NCI-H1930 (cell line): ENCODE measurements around the gene GEMIN7.

Experiments used
- DNase-seq, 2 experiments: peaks; one replicate each; lab custom pipeline; 2025; lab: John Stamatoyannopoulos, UW

GEMIN7 gene, protein sequence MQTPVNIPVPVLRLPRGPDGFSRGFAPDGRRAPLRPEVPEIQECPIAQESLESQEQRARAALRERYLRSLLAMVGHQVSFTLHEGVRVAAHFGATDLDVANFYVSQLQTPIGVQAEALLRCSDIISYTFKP

GRCh38 chr19:45079063-45079910 lies at the start of gene GEMIN7:
Gene GEMIN7 (plus strand): TSS chr19:45079260. CDS start chr19:45090115, 10,855 bp downstream.
- peak; percentile 59 to 81 for DNase-seq

- DNase-seq, result no peak
Observed at GRCh38 chr19:45030825-45031224, 48.2 kb upstream of the GEMIN7 start.

DNA sequence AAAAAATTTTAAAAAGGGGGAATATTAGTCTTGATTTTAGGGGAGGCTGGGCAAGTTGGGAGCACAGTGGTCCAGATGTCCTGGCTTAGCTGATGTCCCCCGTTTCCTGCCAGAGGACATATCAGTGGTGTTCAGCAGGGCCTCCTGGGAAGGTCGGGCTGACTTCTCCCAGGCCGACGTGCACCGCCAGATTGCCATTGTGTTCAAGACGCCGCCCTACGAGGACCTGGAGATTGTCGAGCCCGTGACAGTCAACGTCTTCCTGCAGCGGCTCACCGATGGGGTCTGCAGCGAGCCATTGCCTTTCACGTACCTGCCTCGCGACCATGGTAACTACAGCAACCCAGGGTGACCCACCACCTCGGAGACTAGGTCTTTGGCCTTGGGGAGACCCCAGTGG lies 46.6 kb upstream of the GEMIN7 start:
- DNase-seq, result no peak

DNA sequence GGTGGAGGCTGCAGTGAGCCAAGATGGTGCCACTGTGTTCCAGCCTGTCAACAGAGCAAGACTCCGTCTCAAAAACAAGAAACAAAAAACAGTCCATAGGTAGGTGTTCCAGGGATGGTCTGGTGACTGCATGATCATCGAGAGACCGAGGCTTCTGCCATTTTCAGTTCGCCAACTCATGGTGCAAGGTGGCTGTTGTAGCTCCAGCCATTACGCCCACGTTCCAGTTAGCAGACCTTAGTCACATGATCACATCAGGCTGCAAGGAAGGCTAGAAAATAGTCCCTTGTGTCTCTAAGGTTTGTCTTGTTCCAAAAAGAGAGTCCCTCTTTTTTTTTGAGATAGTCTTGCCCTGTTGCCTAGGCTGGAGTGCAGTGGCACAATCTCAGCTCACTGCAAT lies 43.3 kb upstream of the GEMIN7 start:
- DNase-seq, result no peak

GRCh38 chr19:45037393-45038169 lies 41.5 kb upstream of the GEMIN7 start:
- no peak for DNase-seq

DNA sequence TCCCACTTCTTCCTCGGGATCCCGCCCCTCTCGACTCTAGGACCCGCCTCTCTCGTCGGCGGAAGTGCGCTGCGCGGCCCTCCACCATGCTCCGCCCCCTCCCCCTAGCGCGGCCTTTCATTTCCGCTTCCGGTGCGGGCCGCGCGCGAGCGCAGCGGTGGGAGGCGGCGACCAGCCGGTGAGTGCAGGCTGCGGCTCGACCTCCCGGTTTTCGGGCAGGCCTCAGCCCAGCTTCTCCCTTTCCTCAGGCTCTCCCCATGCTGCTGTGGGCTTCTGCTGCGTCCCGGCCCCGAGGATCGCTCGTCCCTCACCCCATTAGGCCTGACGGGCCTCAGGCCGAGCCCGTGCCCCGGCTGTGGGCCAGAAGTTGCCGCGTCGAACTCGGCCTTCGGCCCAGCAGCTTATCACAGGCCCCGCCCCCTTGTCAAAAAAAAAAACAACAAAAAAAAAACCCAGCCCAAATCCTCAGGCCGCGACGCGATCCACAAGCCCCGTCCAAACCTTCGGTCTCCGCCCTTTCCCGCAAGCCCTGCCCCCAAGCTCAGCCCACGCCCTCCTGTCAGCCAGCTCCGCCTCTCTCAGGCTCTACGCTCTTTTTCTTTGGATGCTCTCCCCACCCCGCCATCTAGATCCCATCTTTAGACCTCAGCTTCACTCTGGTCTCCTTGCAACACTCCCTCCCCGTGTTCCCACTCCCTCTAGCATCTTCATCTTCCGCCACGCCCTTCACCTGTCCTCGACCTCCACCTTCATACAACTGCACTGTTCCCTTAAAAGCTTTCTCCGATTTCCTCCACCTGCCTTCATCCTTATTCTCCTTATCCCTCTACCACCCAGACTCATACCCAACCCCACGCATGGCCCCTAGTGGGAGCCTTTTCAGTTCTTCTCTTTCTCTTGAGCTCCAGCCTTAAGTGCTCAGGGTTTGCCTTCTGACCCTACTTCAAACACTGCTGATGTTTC lies 39.8 kb upstream of the GEMIN7 start, which contains the start of gene CLASRP:
Gene CLASRP, plus strand, starts transcription at position 115 of the 963 bp plus-strand sequence. CDS start 1,168 bp downstream, outside the sequence.
- peak; percentile 88 to 90 for DNase-seq

- DNase-seq, result no peak
Observed at GRCh38 chr19:45040059-45040771, 38.8 kb upstream of the GEMIN7 start.

- DNase-seq, result no peak
Observed at GRCh38 chr19:45041125-45041524, 37.9 kb upstream of the GEMIN7 start.

GRCh38 chr19:45045671-45046353 lies 33.2 kb upstream of the GEMIN7 start:
- DNase-seq, result no peak

- DNase-seq, result no peak
Observed at GRCh38 chr19:45046355-45046754, 32.7 kb upstream of the GEMIN7 start.

- DNase-seq, result no peak
Observed at GRCh38 chr19:45047188-45047797, 31.8 kb upstream of the GEMIN7 start.

- DNase-seq, result no peak
Observed at GRCh38 chr19:45049073-45049736, 29.9 kb upstream of the GEMIN7 start.

DNA sequence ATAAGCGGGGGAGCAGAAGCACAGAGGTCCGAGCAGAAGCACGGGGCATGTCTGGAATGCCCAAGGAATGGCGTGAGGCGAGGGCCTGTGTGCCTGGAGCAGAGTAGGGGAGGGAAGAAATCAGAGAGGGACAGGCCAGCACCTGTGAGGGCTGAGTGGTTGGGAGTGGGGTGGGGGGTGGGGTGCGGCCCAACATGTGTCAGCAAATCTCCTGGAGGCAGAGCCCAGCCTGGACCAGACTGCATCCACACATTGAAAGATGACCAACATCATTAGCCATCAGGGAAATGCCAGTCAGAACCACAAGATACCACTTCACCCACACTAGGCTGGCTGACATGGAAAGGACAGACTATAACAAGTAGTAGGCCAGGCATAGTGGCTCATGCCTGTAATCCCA lies 29.0 kb upstream of the GEMIN7 start:
- no peak for DNase-seq

- DNase-seq, result no peak
Observed at GRCh38 chr19:45051929-45052579, 27.0 kb upstream of the GEMIN7 start.

GRCh38 chr19:45056831-45057230 lies 22.2 kb upstream of the GEMIN7 start:
- no peak for DNase-seq

GRCh38 chr19:45057444-45057843 lies 21.6 kb upstream of the GEMIN7 start:
- no peak for DNase-seq

- no peak for DNase-seq
Observed at GRCh38 chr19:45058622-45059159, 20.4 kb upstream of the GEMIN7 start.

DNA sequence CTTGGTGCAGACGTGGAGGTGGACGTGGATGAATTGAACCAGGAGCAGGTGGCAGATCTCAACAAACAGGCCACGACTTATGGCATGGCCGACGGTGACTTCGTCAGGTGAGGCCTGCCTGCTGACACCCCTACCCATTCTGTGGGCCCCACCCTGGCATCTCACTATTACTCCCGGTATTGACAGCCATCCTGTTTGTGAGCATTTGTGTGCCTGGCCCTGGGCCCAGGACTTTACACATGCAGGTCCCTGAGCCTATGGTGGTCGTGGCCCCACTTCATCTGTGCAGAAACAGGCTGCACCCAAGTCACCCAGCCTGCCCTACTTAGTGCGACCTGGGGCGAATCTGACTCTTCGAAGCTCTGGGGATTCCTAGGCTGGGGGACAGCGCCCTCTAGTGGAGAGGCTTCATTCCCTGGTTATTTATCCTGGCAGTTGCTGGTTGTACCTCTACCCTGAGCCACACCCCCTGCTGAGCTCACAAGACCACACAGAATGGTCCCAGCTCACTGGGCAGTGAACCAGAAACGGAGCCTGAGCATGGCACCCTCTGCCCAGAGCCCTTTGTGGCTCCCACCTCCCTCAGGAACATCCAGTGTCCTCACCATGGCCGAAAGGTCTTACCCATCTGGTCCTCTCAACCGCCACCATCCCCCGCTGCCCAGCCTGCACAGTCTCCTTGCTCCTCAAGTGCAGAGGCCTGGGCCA lies 19.6 kb upstream of the GEMIN7 start:
- peak; percentile 37 to 60 for DNase-seq
